Subcutaneous adipose tissue (tissue), 4 donors: ENCODE measurements around the gene NRXN3. TPM values are rescaled to one million over a fixed set of nuclear protein-coding genes. Genes with fewer than 3 reads are reported as not detected.

Experiments used
- CTCF ChIP-seq: fragments of 450-650 bp; IDR thresholded peaks from one replicate; pipeline ENCODE4 v1.5.1; 2016; ENCODE audit warnings: low read depth, mild to moderate bottlenecking, control low read depth, antibody characterized with exemption, moderate library complexity
- total RNA-seq, 4 donors: library from RNA; depleted of rRNA; stranded (reverse); fragments of >200 nt; gene quantifications; one replicate each; pipeline ENCODE4 v1.1.0, GENCODE V29; 2016

NRXN3 gene
- total RNA-seq, 4 donors from 2014 or later: 0.57 to 2.4 (median 1.1) TPM; not detected in 1

- no peak for TF ChIP-seq CTCF
These were observed 1128.2 kb downstream of the NRXN3 start for GRCh38 chr14:79298373-79298772.

- TF ChIP-seq CTCF: no peak
These were observed 1129.0 kb downstream of the NRXN3 start for GRCh38 chr14:79299162-79299561.

- TF ChIP-seq CTCF: no peak
These were observed 1134.1 kb downstream of the NRXN3 start for GRCh38 chr14:79304279-79304678.

GRCh38 chr14:79306546-79306945, 1136.4 kb downstream of the NRXN3 start:
- TF ChIP-seq CTCF: no peak

GRCh38 chr14:79318371-79318770, 1148.2 kb downstream of the NRXN3 start:
- TF ChIP-seq CTCF: no peak

- TF ChIP-seq CTCF: no peak
These were observed 1150.4 kb downstream of the NRXN3 start for GRCh38 chr14:79320561-79320960.

- no peak for TF ChIP-seq CTCF
These were observed 1150.9 kb downstream of the NRXN3 start for GRCh38 chr14:79321070-79321469.
